ENCODE results near the gene CROCC2.

GRCh38 chr2:241009191-241009590 lies 103.1 kb downstream of the CROCC2 start:
- TF ChIP-seq ARNT (IDR thresholded peaks at IDR 0.05) (no peak), SUZ12 (IDR thresholded peaks at IDR 0.05) (no peak), SP1 (IDR thresholded peaks at IDR 0.05) (no peak)
